Tibial artery (tissue), 4 donors: Measurements from ENCODE around the gene TBX20.
A peak's percentile ranks its signal among the peaks of the same experiment; 100 is the strongest.

Source experiments
- DNase-seq, 2 donors: peaks; one replicate each; pipeline ENCODE4 v3.0.0-alpha.2; 2019
- H3K27ac ChIP-seq, 2 donors: fragments of 200-600 bp; sonication (generic) in 1 of 2; 1 replicate in 1 of 2; 2 replicates in 1 of 2; pipeline ENCODE4 v1.5.1; 2018 to 2019; ENCODE audit warnings: mild to moderate bottlenecking in 1 of 2
- H3K27me3 ChIP-seq, 2 donors: fragments of 200-600 bp; sonication (generic) in 1 of 2; one replicate each; pipeline versions ENCODE4 v1.5.1 to v1.6.0; 2016 to 2019
- H3K36me3 ChIP-seq, 3 donors: fragments of 200-600 bp; sonication (generic) in 2 of 3; one replicate each; pipeline ENCODE4 v1.5.1; 2016 to 2019; ENCODE audit warnings: mild to moderate bottlenecking in 2 of 3
- H3K4me1 ChIP-seq, 4 donors: fragments of 200-600 bp; sonication (generic) in 2 of 4; 1 replicate in 3 of 4; 2 replicates in 1 of 4; pipeline ENCODE4 v1.5.1; 2016 to 2019
- H3K4me3 ChIP-seq, 2 donors: fragments of 200-600 bp; sonication (generic) in 1 of 2; 1 replicate in 1 of 2; 2 replicates in 1 of 2; pipeline ENCODE4 v1.5.1; 2018 to 2019; ENCODE audit warnings: mild to moderate bottlenecking in 2 of 2
- H3K9me3 ChIP-seq, 3 donors: fragments of 200-600 bp; sonication (generic) in 1 of 3; one replicate each; pipeline ENCODE4 v1.5.1; 2016 to 2019
- CTCF ChIP-seq, 2 experiments: fragments of 200-600 bp in 1 of 2; fragments of 450-650 bp in 1 of 2; IDR thresholded peaks; one replicate each; pipeline ENCODE4 v1.5.1; 2017 to 2019; ENCODE audit warnings: antibody characterized with exemption in 2 of 2, mild to moderate bottlenecking in 1 of 2, moderate library complexity in 1 of 2
- intact Hi-C: fragments of 100-400 bp; cut with DNase I; formaldehyde crosslinking; loops from one replicate; pipeline ENCODE4 v1.15.0; 2023; ENCODE audit warnings: low total_unique reads

The TBX20 gene

DNA sequence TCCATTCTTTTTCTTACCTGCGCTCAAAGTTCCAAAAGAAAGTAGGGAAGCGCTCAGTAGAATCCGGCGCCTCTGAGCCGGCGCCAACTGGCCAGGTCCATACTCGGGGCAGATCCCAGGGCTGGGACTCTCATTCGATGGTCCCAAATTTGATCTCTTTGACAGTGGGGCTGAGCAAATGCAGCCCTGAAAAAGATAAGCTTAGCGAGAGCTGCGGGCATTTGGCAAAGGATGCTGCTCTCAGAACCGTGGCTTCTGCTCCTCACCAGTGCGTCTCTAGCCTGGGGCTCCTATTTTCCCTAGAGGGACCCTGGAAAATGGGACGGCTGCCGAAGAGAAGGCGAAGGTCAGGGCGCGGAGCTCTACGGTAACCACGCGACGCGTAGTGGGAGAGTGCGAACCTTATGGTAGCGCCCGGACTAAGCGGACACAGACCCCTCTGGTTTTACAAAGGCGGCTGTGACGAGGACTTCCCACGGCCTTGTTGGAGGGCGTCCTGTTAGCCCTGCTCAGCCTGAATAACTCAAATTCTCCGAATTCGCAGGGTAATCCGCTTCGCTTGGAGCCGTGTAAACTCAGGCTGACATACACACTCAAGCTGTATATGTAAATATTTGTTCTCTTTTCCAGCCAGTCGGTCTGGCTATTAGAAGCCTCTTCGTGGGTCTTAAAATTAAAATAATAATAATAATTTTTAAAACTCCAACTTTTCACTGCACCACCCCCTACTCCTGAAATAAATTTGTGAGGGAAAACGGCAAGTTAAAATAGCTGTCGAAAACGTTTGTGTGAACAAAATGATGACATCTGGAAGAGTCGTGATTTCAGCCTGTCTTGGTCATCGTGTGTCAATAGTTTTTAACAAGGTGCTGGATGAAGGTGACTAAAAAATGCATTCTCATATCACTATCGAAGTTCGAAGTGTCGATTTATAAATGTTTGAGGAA, 869 bp upstream of the TBX20 start:
- Histone ChIP-seq H3K27me3 (peaks cover 0 to 95% of the 10 kb centered on the region in 2 donors), H3K27ac (no peak overlapping the region), H3K4me3 (peak overlapping the region; percentile 37 to 47), H3K4me1 (peaks cover 0 to 30% (median 16%) of the 10 kb centered on the region in 4 donors), H3K9me3 (no peaks in the 10 kb centered on the region), H3K36me3 (no peaks in the 10 kb centered on the region)
- DNase-seq, result no peak
- intact Hi-C loops, result no loop called here
- TF ChIP-seq CTCF (IDR thresholded peaks at IDR 0.05), result no peak

DNA sequence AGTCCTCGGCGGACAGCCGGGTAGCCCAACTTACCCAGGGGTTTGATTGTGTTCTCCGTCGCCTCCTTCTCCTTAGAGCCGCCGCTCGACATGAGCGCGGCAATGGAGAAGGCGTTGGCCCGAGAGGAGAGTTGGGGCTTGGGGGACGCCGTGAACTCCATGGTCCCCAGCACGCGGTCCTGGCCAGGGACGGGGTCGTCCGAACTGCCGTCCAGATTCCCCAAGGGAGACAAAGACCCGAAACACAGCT, 515 bp downstream of the TBX20 start:
- TF ChIP-seq CTCF (IDR thresholded peaks at IDR 0.05), result no peak
- intact Hi-C loops, result no loop called here
- no peaks in the 10 kb centered on the region for H3K36me3 ChIP-seq
- DNase-seq, result no peak
- H3K4me1 ChIP-seq, result peaks cover 0 to 30% (median 17%) of the 10 kb centered on the region in 4 donors
- no peak overlapping the region for H3K27ac ChIP-seq
- no peaks in the 10 kb centered on the region for H3K9me3 ChIP-seq
- peaks cover 0 to 95% of the 10 kb centered on the region in 2 donors for H3K27me3 ChIP-seq
- H3K4me3 ChIP-seq, result peak overlapping the region; percentile 37 to 47

DNA sequence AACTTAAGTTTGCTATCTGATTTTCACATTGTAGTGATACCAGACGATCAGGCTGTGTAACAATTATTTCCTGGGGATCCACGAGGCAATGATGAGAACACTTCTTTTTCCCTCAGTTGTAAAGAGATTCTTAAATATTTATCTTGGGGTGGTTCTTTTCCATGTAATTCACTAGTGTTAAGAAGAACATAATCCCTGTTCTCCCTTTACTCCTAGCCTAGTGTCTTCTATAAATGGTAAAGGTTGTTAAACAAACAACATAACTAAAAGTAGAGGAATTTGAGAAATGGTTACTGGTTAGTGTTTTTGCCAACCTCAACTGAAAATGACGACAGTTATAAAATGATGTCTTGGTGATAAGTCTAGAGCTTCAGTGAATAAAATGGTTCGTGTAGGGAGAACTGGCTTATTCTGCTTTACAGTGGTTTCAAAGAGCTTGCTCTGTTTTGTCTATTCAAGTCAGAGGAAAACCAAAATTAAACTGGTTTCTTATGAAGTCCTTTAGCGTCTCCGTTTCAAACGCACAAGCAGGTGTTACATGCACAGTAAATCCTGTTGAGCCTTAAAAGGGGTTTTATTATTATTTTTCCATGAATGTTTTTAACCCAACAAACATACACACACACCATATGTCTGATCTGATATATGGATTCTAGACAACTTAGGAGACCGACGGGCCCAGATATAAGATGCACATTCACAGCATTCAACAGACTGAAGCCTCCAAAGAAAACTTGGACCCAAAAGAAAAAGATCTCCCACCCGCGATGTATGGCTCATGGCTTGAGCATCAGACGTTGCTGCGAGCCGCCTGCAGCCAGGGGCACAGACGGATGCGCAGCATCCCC, 1.1 kb downstream of the TBX20 start:
- Histone ChIP-seq H3K4me1 (peaks cover 0 to 24% (median 15%) of the 10 kb centered on the region in 4 donors), H3K4me3 (no peak overlapping the region), H3K36me3 (no peaks in the 10 kb centered on the region), H3K27ac (no peak overlapping the region), H3K9me3 (no peaks in the 10 kb centered on the region), H3K27me3 (peaks cover 0 to 90% of the 10 kb centered on the region in 2 donors)
- no peak for DNase-seq
- intact Hi-C loops, result no loop called here
- no peak for TF ChIP-seq CTCF (IDR thresholded peaks at IDR 0.05)

- no peak overlapping the region for H3K4me3 ChIP-seq
- no peak for DNase-seq
- peaks cover 0 to 17% (median 11%) of the 10 kb centered on the region in 4 donors for H3K4me1 ChIP-seq
- no peak overlapping the region for H3K27ac ChIP-seq
- H3K9me3 ChIP-seq, result no peaks in the 10 kb centered on the region
- peaks cover 0 to 88% of the 10 kb centered on the region in 2 donors for H3K27me3 ChIP-seq
- intact Hi-C loops, result no loop called here
- TF ChIP-seq CTCF (IDR thresholded peaks at IDR 0.05), result no peak
- H3K36me3 ChIP-seq, result no peaks in the 10 kb centered on the region
These were observed 2.1 kb downstream of the TBX20 start for GRCh38 chr7:35251606-35252310.

GRCh38 chr7:35250941-35251340, 3.0 kb downstream of the TBX20 start:
- Histone ChIP-seq H3K27me3 (peaks cover 0 to 82% of the 10 kb centered on the region in 2 donors), H3K36me3 (no peaks in the 10 kb centered on the region), H3K27ac (no peak overlapping the region), H3K4me1 (peaks cover 0 to 17% (median 11%) of the 10 kb centered on the region in 4 donors), H3K9me3 (no peaks in the 10 kb centered on the region), H3K4me3 (no peak overlapping the region)
- no peak for DNase-seq
- intact Hi-C loops, result no loop called here
- TF ChIP-seq CTCF (IDR thresholded peaks at IDR 0.05), result no peak
